EL (cell line): ENCODE data around the gene SLAMF6.
"Not testable (repeated sequence)": the region's sequence is repeated elsewhere in the genome, so short reads cannot be mapped to it uniquely, and the experiment has no call there.

Experiments
- DNase-seq: peaks from one replicate; pipeline ENCODE4 v3.0.0-alpha.2; 2016

SLAMF6 gene

DNA sequence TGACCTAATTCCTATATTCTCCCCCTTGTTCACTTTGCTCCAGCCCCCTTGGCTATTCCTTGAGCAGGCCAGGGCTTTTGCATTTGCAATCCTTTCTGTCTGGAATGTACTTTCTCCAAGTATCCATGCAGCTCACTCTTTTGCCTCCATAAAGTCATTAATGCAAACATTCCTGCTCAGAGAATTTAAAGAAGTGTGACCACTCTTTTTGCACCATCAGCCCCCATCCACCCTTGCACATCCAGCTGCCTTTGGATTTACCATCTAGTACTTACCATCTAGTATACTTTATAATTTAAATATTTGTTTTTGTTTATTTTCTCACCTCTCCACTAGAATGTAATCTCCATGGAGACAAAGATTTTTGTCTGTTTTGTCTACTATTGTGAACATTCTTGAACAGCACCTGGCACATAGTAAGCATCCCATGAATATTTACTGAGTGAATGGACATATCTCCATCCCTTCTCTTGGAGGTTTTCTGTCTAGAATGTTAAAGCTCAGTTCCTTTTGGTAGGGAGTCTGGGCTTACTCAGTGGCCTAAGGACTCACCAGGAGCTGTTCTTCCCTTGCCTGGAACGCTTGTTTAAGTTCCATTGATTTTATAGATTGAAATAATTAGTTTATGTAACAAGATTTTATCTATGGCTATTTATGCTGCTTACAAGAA, 22.6 kb downstream of the SLAMF6 start:
- DNase-seq, result no peak

DNA sequence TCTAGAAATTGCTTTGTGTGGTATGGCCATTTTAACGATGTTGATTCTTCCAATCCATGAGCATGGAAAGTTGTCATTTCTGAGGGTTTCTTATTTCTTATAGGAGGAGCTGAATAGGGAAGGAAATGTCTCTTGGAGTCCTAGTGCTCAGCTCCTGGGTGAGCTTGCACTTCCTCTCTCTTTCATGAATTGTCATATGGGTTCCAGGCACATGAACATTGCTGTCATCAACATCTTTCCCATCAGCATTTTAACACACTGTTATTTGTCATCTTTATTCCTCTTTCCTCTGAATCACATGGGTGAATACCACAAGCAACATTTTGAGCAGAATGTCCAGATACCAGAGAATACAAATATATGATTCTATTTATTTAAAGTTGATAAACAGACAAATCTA, 23.4 kb downstream of the SLAMF6 start:
- no peak for DNase-seq

DNA sequence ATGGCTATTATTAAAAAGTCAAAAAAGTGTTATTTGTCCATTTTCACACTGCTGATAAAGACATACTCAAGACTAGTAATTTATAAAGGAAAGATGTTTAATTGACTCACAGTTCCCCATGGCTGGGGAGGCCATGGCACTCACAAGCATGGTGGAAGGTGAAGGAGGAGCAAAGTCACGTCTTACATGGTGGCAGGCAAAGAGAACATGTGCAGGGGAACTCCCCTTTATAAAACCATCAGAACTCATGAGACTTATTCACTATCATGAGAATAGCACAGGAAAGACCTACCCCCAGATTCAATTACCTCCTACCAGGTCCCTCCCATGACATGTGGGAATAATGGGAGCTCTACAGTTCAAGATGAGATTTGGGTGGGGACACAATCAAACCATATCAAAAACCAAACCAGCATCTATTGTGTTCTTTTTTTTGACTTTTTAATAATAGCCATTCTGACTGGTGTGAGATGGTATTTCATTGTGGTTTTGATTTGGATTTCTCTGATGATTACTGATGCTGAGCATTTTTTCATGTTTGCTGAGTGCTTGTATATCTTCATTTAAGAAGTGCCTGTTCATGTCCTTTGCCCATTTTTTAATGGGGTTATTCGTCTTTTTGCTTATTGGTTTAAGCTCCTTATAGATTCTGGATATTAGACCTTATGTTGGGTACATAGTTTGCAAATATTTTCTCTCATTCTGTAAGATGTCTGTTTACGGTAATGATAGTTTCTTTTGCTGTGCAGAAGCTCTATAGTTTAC, 24.6 kb downstream of the SLAMF6 start:
- DNase-seq, result not testable (repeated sequence)

DNA sequence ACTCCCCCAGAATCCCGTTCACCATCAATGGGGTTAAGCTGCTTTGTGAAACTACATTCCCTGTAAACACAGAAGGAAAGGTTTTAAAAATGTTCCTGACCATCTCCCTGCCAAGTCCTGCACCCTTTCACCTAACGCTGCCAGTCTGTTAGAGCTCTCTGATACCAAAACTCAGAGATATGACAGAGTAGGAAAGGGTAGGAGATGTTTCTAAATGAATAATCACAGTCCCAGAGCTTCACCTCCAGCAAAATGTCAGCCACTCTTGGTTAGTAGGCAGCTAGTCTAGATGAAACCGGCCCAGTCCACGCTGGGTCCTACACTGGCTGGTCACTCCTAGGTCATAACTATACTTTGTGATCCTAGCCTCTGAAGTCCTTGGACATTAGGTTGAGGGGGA, 26.7 kb downstream of the SLAMF6 start:
- no peak for DNase-seq

DNA sequence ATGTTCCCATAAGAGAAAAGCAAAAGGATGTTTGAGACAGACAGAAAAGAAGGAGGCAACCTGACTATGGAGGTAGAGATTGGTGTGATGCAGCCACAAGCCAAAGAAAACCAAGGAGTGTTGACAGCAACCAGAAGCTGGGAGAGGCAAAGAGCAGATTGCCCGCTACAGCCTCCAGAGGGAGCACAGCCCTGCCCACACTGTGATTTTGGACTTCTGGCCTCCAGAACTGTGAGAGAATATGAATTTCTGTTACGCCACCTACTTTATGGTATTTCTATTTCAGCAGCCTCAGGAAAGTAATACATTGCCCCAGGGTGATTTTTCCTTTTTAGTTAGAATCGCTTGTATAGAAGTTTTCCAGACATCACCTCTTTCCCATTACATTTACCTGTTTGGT, 28.4 kb downstream of the SLAMF6 start:
- peak; percentile 5 for DNase-seq

DNA sequence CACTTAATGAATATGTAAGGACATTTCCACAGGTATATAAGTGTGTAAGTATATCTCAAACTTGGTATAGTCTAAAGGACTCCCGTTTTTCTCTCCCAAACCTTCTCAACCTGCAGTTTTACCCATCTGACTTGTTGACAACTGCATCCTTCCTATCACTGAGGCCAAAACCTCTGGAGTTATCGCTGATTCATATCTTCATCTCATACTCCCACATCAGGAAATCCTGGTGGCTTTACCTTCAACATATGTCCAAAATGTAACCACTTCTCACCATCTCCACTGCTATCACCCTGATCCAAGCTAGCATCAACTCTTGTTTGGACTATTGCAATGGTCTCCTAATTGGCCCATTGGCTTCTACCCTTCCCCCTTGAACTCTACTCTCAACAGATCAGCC, 30.4 kb downstream of the SLAMF6 start:
- no peak for DNase-seq

DNA sequence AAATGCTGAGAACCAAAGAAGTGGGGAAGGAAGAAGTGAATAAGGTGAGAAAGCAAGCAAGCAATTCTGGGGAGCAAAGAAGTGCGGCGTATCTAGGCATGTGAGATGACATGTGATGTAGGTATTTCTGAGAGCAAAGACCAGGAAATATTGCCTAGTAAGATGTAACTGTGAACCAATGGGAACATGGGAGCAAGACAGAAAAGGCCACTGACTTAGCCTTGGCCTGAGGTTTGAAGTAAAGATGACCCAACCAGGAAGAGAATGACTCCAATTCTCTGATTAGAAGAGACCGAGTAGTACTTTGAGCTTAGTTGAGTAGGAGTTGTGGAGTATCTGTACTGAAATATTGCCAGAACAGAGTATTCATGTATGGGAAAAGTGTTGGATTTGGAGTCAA, 31.1 kb downstream of the SLAMF6 start:
- no peak for DNase-seq

DNA sequence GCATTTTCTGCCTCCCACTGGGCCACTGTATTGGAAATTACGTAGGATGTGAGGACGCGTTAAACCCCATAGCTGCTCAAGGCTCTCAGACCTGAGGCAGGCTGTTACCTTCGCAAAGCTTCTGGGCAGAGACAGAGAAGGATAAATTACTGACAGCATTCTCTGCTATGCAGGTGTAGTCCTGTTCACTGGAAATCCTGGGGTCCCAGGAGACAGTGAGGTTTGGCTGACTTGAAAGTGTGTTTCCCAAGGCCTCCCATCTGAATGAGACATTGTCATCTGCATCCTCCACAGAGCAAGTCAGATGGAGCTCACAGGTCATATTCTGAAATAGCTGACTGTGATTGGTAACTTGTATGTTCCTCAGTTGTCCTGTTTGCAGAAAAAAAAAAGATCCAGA, 32.0 kb downstream of the SLAMF6 start:
- DNase-seq, result no peak

DNA sequence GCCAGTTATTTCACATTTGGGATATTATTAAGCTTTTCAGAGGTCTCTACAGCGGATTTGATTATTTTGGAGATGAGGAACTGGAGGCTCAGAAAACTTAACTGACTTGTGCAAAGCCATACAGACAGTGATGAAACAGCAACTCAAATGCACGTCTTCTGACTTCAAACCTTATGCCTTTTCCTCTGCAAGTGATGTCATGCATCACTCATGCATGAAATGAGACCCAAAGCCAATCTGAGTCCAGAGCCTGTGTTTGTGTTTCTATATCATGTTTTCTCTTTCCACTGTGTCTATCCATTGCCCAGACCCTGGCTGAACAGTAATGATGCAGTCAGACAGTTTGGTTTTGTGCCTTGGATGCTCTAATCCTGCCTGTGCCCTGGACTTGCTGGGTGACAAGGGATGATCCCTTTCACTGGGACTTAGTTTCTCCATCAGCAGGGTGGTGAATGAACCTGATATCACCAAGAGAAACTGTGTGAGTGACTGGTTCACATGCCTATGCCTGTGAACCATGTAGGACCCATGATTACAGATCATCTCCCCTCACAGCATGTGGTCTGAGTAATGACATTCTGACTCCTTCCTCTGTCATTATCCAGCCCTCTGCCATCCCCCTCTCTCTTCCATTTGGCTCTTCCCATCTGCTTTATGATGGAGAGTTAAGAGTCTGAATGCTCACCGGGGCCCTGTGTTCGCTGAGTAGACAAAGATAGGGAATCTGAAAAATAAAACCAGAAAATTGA, 33.4 kb downstream of the SLAMF6 start:
- DNase-seq, result no peak

DNA sequence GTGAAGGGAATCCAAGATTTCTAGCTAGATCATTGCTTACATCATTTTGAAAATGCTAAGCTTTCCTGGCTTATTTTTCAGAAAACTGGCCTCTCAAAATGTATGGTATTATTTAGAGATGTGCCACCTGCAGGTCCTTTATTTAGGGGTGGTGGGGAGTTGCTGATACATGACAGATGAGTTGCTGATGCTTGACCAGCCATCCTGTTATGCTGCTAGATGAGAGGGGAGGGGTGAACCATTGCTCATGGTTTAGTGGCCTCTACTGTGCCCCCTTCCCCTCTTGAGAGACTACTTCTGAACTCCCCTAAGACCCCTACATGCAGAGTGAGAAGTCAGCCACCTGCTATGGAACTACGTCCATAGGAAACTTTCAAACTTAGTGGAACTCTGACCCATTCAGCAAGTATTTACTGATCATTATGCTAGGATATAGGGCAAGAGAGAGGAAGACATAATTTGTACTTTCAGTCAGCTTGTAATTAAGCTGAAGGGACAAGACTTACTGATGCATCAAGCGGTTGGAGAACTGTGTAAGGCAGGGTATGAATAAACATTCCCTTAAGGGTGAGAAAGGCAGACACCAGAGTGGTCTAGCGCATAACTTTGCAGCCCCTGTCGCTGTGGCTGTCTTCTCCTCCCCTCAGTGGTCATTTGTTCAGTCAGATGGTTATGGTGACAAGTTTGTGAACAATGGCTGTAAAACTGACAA, 34.6 kb downstream of the SLAMF6 start:
- DNase-seq, result no peak

DNA sequence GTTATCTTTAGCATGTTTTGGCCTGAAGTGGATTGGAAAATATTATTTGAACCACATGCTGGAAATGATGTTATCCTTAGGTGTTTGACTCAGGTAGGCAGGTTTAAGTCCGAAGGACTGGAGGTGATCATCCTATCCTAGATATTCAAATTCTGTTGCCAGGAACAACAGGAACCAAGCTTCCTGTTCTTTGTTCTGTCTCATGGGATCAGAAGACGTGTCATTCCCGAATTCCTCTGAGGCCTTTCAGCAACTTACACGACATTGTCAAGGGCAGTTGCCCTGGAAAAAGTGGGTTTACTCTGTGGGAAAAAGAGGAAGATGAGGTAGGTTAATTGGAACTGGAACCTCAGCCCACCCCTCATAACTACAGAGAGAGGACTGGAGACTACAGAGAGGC, 36.6 kb downstream of the SLAMF6 start:
- no peak for DNase-seq

DNA sequence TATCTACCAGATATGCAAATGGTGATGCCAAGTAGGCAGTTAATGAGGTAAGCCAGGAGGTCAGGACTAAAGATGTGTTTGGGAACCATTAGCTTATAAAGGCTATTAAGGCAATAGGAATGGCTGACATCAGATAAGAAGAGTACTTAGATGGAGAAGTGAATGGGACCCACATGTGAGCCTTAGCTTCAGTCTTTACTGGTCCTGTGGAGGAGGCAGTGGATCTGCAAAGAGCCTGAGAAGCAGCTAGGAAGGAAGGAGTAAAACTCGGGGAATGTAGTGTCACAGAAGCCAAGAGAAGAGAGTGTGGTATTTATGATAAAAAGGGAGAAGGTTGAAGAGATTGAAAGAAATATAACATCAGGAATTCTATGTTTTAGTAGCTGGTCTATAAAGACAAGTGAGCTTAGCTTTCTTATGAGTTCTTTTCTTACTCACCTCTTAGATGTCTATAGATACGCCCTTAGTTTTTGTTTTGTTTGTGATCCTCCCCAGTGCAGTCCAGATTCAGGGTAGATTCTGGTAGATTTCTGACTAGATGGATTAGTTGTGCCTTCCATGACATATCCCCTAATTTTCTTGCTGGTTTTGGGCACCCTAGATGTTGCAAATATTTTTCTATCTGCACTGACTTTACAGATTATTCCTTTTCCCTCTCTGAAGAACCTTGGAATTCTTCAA, 39.4 kb downstream of the SLAMF6 start:
- no peak for DNase-seq

DNA sequence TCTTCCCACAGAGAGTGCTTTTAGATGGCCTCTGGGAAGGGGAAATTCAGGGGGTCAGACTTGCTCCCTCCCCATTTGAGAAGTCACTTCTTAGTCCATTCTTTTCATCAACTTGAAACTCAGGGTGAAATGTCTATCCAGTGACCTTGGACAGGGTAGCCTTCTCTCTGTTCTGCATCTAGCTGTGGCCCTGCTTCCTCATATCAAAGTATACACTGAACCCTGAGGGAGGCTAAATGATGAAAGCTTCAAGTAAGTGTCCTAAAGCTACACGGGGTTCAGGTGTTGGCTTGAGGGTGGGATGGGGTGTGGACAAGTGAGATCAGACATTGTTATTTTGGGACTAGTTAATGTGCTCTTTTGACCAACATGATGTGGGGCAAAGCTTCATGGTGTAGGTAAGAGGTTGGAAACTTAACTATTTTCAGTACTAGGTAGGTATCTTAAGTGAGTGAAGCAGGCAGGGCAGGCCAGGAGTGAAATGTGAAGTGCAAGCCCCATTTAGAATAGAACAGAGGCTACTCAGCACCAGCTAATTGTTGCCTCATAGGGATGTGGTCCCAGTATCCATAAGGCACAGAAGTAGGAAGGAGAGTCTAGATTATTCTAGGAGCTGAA, 41.0 kb downstream of the SLAMF6 start:
- no peak for DNase-seq

DNA sequence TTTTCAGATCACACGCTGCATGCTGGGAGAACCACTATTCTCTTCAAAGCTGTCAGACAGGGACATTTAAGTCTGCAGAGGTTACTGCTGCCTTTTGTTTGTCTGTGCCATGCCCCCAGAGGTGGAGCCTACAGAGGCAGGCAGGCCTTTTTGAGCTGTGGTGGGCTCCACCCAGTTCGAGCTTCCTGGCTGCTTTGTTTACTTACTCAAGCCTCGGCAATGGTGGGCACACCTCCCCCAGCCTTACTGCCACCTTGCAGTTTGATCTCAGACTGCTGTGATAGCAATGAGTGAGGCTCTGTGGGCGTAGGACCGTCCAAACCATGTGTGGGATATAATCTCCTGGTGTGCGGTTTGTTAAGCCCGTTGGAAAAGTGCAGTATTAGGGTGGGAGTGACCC, 42.3 kb downstream of the SLAMF6 start:
- not testable (repeated sequence) for DNase-seq

DNA sequence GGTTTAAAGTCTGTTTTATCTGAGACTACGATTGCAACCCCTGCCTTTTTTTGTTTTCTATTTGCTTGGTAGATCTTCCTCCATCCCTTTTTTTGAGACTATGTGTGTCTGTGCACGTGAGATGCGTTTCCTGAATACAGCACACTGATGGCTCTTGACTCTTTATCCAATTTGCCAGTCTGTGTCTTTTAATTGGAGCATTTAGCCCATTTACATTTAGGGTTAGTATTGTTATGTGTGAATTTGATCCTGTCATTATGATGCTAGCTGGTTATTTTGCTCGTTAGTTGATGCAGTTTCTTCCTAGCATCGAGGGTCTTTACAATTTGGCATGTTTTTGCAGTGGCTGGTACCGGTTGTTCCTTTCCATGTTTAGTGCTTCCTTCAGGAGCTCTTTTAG, 44.0 kb downstream of the SLAMF6 start:
- DNase-seq, result not testable (repeated sequence)

DNA sequence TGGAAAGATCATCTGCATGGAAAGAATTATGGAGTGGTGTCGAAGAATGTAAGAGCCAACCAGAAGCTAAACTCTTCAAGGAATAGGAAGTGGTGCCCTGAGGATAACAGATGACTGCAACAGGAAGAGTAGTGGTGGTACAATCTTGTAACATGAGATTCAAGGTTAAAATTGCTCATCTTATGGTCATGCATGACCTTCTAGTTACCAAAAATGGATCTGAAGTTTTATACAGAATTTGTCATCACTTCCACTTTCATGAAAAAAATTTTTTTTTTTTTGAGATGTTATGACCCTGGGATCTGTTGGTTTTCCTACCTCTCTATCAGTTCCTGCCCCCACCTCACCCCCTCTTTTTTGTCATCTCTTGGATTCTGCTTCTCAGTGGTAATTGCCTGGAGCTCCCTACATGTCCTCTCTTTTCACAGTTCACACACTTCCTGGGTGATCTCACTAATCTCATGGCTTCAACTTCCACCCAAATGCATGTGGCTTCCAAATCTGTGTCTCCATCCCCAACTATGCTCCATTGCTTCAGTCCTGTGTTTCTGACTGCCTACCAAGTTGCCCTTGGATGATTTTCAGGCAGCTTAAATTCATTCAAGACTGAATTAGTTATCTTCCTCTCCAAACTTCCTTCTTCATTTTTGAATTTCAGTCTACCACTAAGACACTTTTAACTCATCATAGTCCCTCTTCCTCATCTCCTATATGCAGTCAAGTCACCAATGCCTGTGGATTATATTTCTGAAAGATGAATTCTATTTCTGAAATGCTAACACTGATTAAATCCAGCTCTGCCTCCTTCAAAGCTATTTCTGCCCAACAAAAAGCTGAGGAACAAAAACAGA, 48.4 kb downstream of the SLAMF6 start:
- no peak for DNase-seq

DNA sequence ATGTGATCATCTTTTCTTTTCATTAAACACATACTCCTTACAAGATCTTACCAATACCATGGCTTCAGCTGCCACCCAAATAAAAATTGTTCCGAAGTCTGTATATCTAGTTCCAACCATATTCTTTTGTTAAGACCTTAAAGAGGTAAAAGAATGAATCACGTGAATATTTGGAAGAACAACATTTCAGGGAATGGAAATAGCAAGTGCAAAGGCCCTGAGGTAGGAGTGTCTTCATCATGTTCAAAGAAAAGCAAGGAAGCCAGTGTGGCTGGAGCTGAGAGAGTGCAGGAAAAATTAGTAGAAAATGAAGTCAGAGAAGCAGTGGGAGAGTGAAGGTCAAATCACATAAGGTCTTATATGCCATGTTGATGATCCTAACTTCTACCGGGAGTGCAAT, 50.9 kb downstream of the SLAMF6 start:
- DNase-seq, result no peak

DNA sequence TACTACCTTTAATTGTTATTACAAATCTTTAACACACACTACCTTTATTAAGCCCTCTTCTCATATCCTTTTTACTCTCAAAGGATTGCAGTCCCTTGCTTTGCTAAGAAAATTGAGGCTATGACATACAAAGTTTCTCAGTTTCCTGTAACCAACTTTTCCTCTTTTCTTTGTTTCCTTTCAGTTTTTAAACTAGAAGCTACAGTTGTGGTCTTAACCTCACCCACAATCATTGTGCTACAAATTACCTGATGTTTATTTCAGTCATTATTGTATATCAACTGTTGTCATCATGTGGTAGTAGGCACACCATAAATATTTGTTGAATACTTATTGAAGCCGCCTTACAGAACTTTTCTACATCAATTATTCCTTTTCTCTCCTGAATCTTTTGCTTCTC, 51.8 kb downstream of the SLAMF6 start:
- no peak for DNase-seq

DNA sequence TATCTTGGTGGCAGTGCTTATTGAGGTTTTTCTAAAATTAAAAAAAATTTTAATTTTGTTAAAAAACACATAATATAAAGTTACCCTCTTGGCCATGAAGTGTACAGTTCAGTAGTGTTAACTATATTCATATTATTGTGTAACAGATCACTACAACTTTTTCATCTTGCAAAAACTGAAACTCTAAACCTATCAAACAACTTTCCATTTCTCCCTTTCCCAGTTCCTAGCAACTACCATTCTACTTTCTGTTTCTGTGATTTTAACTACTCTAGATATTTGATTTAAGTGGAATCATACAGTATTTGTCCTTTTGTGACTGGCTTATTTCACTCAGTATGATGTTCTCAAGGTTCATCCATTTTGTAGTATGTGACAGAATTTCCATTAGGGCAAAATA, 55.5 kb downstream of the SLAMF6 start:
- DNase-seq, result no peak

DNA sequence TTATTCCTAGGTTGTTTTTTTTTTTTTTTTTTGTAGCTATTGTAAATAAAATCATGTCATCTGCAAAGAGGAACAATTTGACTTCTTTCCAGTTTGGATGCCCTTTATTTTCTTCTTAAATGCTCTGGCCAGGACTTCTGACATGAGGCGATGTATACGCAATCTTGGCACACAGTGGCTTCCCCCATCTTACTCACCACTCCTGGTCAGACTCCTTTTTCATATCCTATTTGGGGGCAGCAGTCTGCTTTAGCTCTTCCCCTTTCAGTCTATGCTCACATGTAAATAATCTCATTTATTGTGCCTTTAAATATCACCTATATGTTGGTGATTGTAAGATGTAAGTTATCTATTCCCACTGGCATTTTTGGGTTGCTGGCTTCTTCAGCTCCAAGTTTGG, 56.1 kb downstream of the SLAMF6 start:
- no peak for DNase-seq

DNA sequence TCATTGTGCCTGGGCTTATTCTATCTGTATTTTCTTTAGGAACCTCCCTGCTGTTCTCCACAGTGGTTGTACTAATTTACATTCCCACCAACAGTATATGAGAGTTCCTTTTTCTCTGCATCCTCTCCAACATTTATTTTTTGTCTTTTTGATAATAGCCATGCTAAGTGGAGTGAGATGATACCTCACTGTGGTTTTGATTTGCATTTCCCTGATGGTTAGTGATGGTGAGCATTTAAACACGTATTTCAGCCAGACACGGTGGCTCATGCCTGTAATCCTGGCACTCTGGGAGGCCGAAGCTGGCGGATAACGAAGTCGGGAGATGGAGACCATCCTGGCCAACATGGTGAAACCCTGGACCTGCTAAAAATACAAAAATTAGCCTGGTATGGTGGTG, 57.9 kb downstream of the SLAMF6 start:
- no peak for DNase-seq
